H1 (cell line): Measurements from ENCODE around the gene MAP3K14. TPM values are rescaled to one million over a fixed set of nuclear protein-coding genes. Genes with fewer than 3 reads are reported as not detected.

ENCODE experiments used
- CTCF ChIA-PET: fragments of 300-600 bp; sonication (Branson Sonifier 250); formaldehyde crosslinking; loops from one replicate; lab custom pipeline; 2021; ENCODE audit not compliant: partially characterized antibody; lab: Charles Lee
- POLR2A ChIA-PET: fragments of 300-600 bp; sonication (Branson Sonifier 250); formaldehyde crosslinking; loops from one replicate; lab custom pipeline; 2021; ENCODE audit warnings: inconsistent platforms; ENCODE audit not compliant: partially characterized antibody; lab: Charles Lee
- DNase-seq, 2 experiments: peaks; one replicate each; pipeline versions ENCODE4 v3.0.0 to v3.0.0-alpha.2; 2010 to 2022; ENCODE audit warnings: low spot score in 2 of 2, low read depth in 1 of 2, mixed read lengths in 1 of 2
- FAIRE-seq: peaks from 2 replicates; lab custom pipeline; 2011; peaks lifted over from hg19 to GRCh38; lab: Jason Lieb, UNC
- H2AFZ ChIP-seq: 2 replicates; pipeline ENCODE4 v1.8.1; 2012; ENCODE audit warnings: low read length, inconsistent platforms
- H2AK5ac ChIP-seq: 2 replicates; pipeline ENCODE4 v1.6.1; 2013; ENCODE audit warnings: low read depth, low read length
- H2BK120ac ChIP-seq: replicated peaks from 2 replicates; pipeline ENCODE3; 2013; ENCODE audit warnings: low read depth, low read length, inconsistent platforms
- H2BK12ac ChIP-seq: 2 replicates; pipeline ENCODE4 v1.6.1; 2013; ENCODE audit warnings: low read depth, low read length
- H2BK15ac ChIP-seq: 2 replicates; pipeline ENCODE4 v1.6.1; 2013; ENCODE audit warnings: low read length
- H2BK20ac ChIP-seq: 2 replicates; pipeline ENCODE4 v1.6.1; 2013; ENCODE audit warnings: low read length
- H2BK5ac ChIP-seq: 2 replicates; pipeline ENCODE4 v1.6.1; 2013; ENCODE audit warnings: low read depth, low read length
- H3K14ac ChIP-seq: 2 replicates; pipeline ENCODE4 v1.6.1; 2013; ENCODE audit warnings: inconsistent platforms; ENCODE audit not compliant: insufficient read length
- H3K18ac ChIP-seq: 2 replicates; pipeline ENCODE4 v1.6.1; 2013; ENCODE audit warnings: low read length; ENCODE audit errors: extremely low read depth
- H3K23ac ChIP-seq: 2 replicates; pipeline ENCODE4 v1.6.1; 2013; ENCODE audit warnings: inconsistent platforms; ENCODE audit not compliant: insufficient read length
- H3K23me2 ChIP-seq: 2 replicates; pipeline ENCODE4 v1.6.1; 2013; ENCODE audit warnings: low read depth, low read length
- H3K27ac ChIP-seq: 2 replicates; pipeline ENCODE4 v1.6.1; 2011; ENCODE audit warnings: low read depth, low read length, inconsistent platforms
- H3K27me3 ChIP-seq, 4 experiments: replicated peaks in 1 of 4; 1 replicate in 1 of 4; 2 replicates in 3 of 4; pipeline versions ENCODE4 v1.6.1 to v1.8.1; 2011 to 2013; ENCODE audit warnings: low read length in 3 of 4, mild to moderate bottlenecking in 3 of 4, inconsistent platforms in 2 of 4, mixed read lengths in 2 of 4, moderate library complexity in 1 of 4; ENCODE audit not compliant: control insufficient read depth in 3 of 4, insufficient read depth in 3 of 4; ENCODE audit errors: extremely low read depth in 1 of 4
- H3K36me3 ChIP-seq, 4 experiments: 2 replicates each; pipeline versions ENCODE4 v1.6.1 to v1.8.1; 2011 to 2013; ENCODE audit warnings: mild to moderate bottlenecking in 4 of 4, low read length in 3 of 4, moderate library complexity in 2 of 4, control low read depth in 1 of 4, inconsistent platforms in 1 of 4; ENCODE audit not compliant: insufficient read depth in 4 of 4, control insufficient read depth in 2 of 4
- H3K4ac ChIP-seq: replicated peaks from 2 replicates; pipeline ENCODE3; 2013; ENCODE audit warnings: low read length, low read depth, mixed read lengths, inconsistent platforms; ENCODE audit not compliant: insufficient read length
- H3K4me1 ChIP-seq, 4 experiments: replicated peaks in 1 of 4; 1 replicate in 1 of 4; 2 replicates in 3 of 4; pipeline versions ENCODE4 v1.6.1 to v1.8.1; 2011 to 2013; ENCODE audit warnings: low read length in 3 of 4, inconsistent platforms in 2 of 4, mixed read lengths in 1 of 4; ENCODE audit not compliant: insufficient read depth in 4 of 4, control insufficient read depth in 3 of 4
- H3K4me2 ChIP-seq, 2 experiments: 2 replicates each; pipeline versions ENCODE4 v1.6.1 to v1.8.1; 2011 to 2013; ENCODE audit warnings: low read depth in 2 of 2, low read length in 2 of 2, control low read depth in 1 of 2, inconsistent platforms in 1 of 2, mild to moderate bottlenecking in 1 of 2; ENCODE audit not compliant: insufficient read depth in 1 of 2
- H3K4me3 ChIP-seq, 4 experiments: fragments of 200-600, 300-600 bp in 1 of 4; sonication (generic), shearing (Covaris generic), sonication (Bioruptor Twin) in 1 of 4; 2 replicates each; pipeline versions ENCODE4 v1.5.1 to v1.8.1; 2011 to 2016; ENCODE audit warnings: low read length in 4 of 4, low read depth in 3 of 4, control low read depth in 2 of 4, inconsistent platforms in 2 of 4, mild to moderate bottlenecking in 2 of 4, mixed read lengths in 1 of 4, moderate library complexity in 1 of 4; ENCODE audit not compliant: insufficient read depth in 2 of 4; ENCODE audit errors: extremely low read depth in 1 of 4
- H3K56ac ChIP-seq: replicated peaks from 2 replicates; pipeline ENCODE3; 2013; ENCODE audit warnings: low read depth, mild to moderate bottlenecking, mixed read lengths, low read length, inconsistent platforms; ENCODE audit not compliant: insufficient read length
- H3K79me1 ChIP-seq: 2 replicates; pipeline ENCODE4 v1.6.1; 2013; ENCODE audit warnings: low read depth, low read length, control low read depth
- H3K79me2 ChIP-seq, 2 experiments: 2 replicates each; pipeline versions ENCODE4 v1.6.1 to v1.8.1; 2012 to 2013; ENCODE audit warnings: low read length in 2 of 2, mild to moderate bottlenecking in 2 of 2, inconsistent platforms in 1 of 2; ENCODE audit not compliant: insufficient read depth in 2 of 2, control insufficient read depth in 1 of 2
- H3K9ac ChIP-seq, 4 experiments: replicated peaks in 1 of 4; 1 replicate in 1 of 4; 2 replicates in 3 of 4; pipeline versions ENCODE4 v1.6.1 to v1.8.1; 2011 to 2013; ENCODE audit warnings: low read depth in 3 of 4, low read length in 3 of 4, control low read depth in 2 of 4, mild to moderate bottlenecking in 2 of 4, moderate library complexity in 2 of 4, inconsistent platforms in 1 of 4; ENCODE audit errors: extremely low read depth in 1 of 4
- H3K9me3 ChIP-seq, 2 experiments: 2 replicates each; pipeline versions ENCODE4 v1.6.1 to v1.8.1; 2012 to 2013; ENCODE audit warnings: mild to moderate bottlenecking in 2 of 2, moderate library complexity in 2 of 2, control low read depth in 1 of 2, inconsistent platforms in 1 of 2, low read depth in 1 of 2, low read length in 1 of 2, mixed read lengths in 1 of 2; ENCODE audit not compliant: insufficient read depth in 2 of 2
- H4K20me1 ChIP-seq, 2 experiments: replicated peaks in 1 of 2; 2 replicates each; pipeline versions ENCODE3 to v1.8.1; 2011 to 2013; ENCODE audit warnings: inconsistent platforms in 2 of 2, low read length in 2 of 2, mild to moderate bottlenecking in 1 of 2; ENCODE audit not compliant: insufficient read depth in 2 of 2, control insufficient read depth in 1 of 2
- H4K5ac ChIP-seq: 2 replicates; pipeline ENCODE4 v1.6.1; 2013; ENCODE audit warnings: low read length, low read depth, mixed read lengths, inconsistent platforms; ENCODE audit not compliant: insufficient read length
- H4K8ac ChIP-seq: 2 replicates; pipeline ENCODE4 v1.8.0; 2013; ENCODE audit warnings: mild to moderate bottlenecking, moderate library complexity, low read length, inconsistent platforms; ENCODE audit not compliant: insufficient read depth; ENCODE audit errors: extremely low read depth
- H4K91ac ChIP-seq: replicated peaks from 2 replicates; pipeline ENCODE3; 2013; ENCODE audit warnings: low read length, mixed read lengths, inconsistent platforms; ENCODE audit not compliant: insufficient read length
- CTCF ChIP-seq, 3 experiments: IDR thresholded peaks; 1 replicate in 2 of 3; 2 replicates in 1 of 3; pipeline versions ENCODE4 v1.5.1 to v1.6.1; 2011; ENCODE audit warnings: low read length in 3 of 3, mild to moderate bottlenecking in 3 of 3, inconsistent platforms in 2 of 3, low read depth in 1 of 3, moderate library complexity in 1 of 3; ENCODE audit not compliant: insufficient read depth in 1 of 3; ENCODE audit errors: control extremely low read depth in 1 of 3
- KDM1A ChIP-seq: fragments of 200-600, 300-600 bp; sonication (generic); IDR thresholded peaks from 2 replicates; pipeline ENCODE4 v1.7.1; 2016; ENCODE audit warnings: mild to moderate bottlenecking, low read length, borderline replicate concordance
- MAFK ChIP-seq: IDR thresholded peaks from 2 replicates; pipeline ENCODE4 v1.6.1; 2012; ENCODE audit warnings: low read depth, mild to moderate bottlenecking, improper control_type of control experiment, low read length
- PHF8 ChIP-seq: fragments of 200-600 bp; sonication (generic); conservative IDR thresholded peaks from 2 replicates; pipeline ENCODE4 v1.7.1; 2012; ENCODE audit warnings: low read depth, mild to moderate bottlenecking, inconsistent platforms, low read length, moderate library complexity
- TAF1 ChIP-seq: IDR thresholded peaks from 2 replicates; pipeline ENCODE4 v1.6.1; 2011; ENCODE audit warnings: mild to moderate bottlenecking, low read depth, low read length
- YY1 ChIP-seq: IDR thresholded peaks from 2 replicates; pipeline ENCODE4 v1.6.1; 2011; ENCODE audit warnings: low read depth, mild to moderate bottlenecking, low read length
- ZNF274 ChIP-seq: IDR thresholded peaks from 2 replicates; pipeline ENCODE4 v1.7.0; 2012; ENCODE audit warnings: low read length, borderline replicate concordance; ENCODE audit errors: extremely low read depth
- WGBS, 2 experiments: shearing (Covaris generic) in 1 of 2; methylation state at CpG; one replicate each; pipeline versions ENCODE4 v1.1.6 to v1.1.7; 2013 to 2015; ENCODE audit warnings: low lambda C conversion rate in 2 of 2, mixed read lengths in 2 of 2, inconsistent platforms in 1 of 2, low coverage in 1 of 2, missing lambda C conversion rate in 1 of 2; ENCODE audit not compliant: insufficient replicate concordance in 2 of 2, insufficient coverage in 1 of 2, insufficient read length in 1 of 2; ENCODE audit errors: extremely low coverage in 1 of 2, missing lambda C conversion rate in 1 of 2; 5-methylcytosine and 5-hydroxymethylcytosine counted together
- polyA plus RNA-seq, 7 experiments: library from polyadenylated mRNA; depleted of rRNA in 3 of 7; stranded (reverse) in 5 of 7; unstranded in 2 of 7; fragments of >200 nt in 5 of 7; fragments of 200-250 nt in 2 of 7; gene quantifications; 1 replicate in 5 of 7; 2 replicates in 1 of 7; 4 replicates in 1 of 7; pipeline versions ENCODE4 v1.2.1 to v1.2.3, GENCODE V29; 2011 to 2013; ENCODE audit warnings: missing spikeins in 2 of 7, mixed read lengths in 2 of 7
- total RNA-seq: library from RNA; stranded (reverse); fragmentation: NEBNext Ultra II Directional; extraction: Animal tissue kit (Norgen Biotek cat#: 25700); gene quantifications from 2 replicates; pipeline ENCODE4 v1.2.1, GENCODE V29; 2021

Gene MAP3K14
- total and polyA plus RNA-seq, 2 of the 8 experiments (the other 6 are each of a cell fraction or from before 2014, with no cell fraction given) = 5.2 to 6.1 TPM

DNA sequence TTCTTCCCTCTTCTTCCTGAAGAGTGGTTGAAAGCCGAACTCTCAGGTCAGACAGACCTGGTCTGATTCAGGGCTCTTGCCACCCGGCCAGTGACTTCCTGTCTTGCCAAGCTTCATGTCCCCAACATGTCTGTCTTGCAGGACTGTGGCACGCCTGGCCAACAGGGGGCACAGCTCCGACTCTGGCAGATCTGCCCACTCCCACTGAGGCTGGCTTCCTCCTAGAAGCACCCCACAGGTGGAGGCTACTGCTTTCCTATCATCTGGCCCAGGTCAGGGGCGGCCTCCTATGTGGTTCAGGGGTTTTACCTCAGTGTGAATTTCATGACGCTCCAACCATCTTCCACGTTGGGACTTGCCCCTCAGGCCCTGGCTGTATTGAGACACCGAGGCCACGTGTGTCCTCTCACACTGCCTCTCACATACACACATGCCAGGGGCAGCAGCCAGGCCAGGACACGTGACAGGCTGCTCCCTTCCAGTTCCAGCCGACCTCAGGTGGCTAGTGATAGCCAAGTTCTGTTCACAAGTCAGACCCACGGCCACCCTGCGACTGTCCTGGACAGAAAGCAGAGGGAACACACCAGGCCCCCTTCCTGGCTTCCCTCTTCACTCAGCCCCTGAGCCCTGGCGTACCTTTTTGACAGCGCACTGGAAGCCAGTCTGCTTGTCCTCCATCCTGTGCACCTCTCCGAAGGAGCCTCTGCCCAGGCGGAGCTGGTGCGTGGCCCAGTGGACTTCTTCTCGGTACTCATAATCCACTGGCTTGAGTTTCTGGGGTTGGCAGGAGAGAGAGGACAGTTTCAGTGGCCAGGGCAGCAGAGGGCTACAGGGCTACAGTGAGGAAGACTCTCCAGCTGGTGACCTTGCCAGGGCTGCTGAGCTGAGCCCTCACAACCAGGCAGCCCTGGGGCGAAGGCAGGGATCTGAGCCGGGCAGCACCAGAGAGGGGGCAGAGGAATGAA, 32.4 kb downstream of the MAP3K14 start:
- Histone ChIP-seq H4K91ac (no peak overlapping the region), H4K20me1 (no peaks in the 10 kb centered on the region), H3K27ac (no peak overlapping the region), H3K79me1 (no peaks in the 10 kb centered on the region), H3K9me3 (no peaks in the 10 kb centered on the region), H3K36me3 (peaks cover 0 to 14% (median 9%) of the 10 kb centered on the region in 4 experiments; a peak in 3 of 8 replicates), H3K23me2 (no peaks in the 10 kb centered on the region), H3K27me3 (no peaks in the 10 kb centered on the region), H2BK15ac (no peak overlapping the region), H2AK5ac (no peak overlapping the region), H2BK12ac (peak overlapping the region; percentile 71; the same call in 1 of the 2 replicates), H3K14ac (no peak overlapping the region), H2BK5ac (peak overlapping the region; percentile 58), H4K5ac (no peak overlapping the region), H2BK120ac (no peak overlapping the region), H3K9ac (0 out of 7 replicates have a peak overlapping the region, but pooled peaks of 1 of the 4 experiments have one; percentile 7), H3K56ac (no peak overlapping the region), H3K4ac (no peak overlapping the region), H3K18ac (no peak overlapping the region), H2AFZ (no peak overlapping the region), H3K4me1 (no peaks in the 10 kb centered on the region), H2BK20ac (no peak overlapping the region), H3K79me2 (no peaks in the 10 kb centered on the region), H3K23ac (no peak overlapping the region), H3K4me3 (no peak overlapping the region), H4K8ac (peak overlapping the region; percentile 15; the same call in 1 of the 2 replicates), H3K4me2 (no peak overlapping the region)
- ChIA-PET POLR2A (interaction anchor here (0.5 to 1.7 kb wide), 4 partner anchors 28 to 136 kb away, joined by 3 to 4 read pairs (median 4); partner anchors contain the start of genes HEXIM1 and MAP3K14), CTCF (interaction anchor here (0.5 to 29.1 kb wide), 22 partner anchors 10 to 149 kb away, joined by 3 to 579 read pairs (median 4); partner anchors contain the start of genes ACBD4, HEXIM1 and MAP3K14)
- no peak for FAIRE-seq
- DNase-seq = peak in 1 of 2 experiments; percentile 67
- 91% methylated on average over 20 of the region's 21 CpGs; no CpG with 5 or more reads in 1 of the 2 experiments for WGBS, 2 experiments
- peak; percentile 34 to 81 (median 60); a peak in 3 of 4 replicates for TF ChIP-seq CTCF (IDR thresholded peaks at IDR 0.05; ENCODE audit: control extremely low read depth in 1 of 3, insufficient read depth in 1 of 3, low read depth in 1 of 3, low read length in 3 of 3)
- TF ChIP-seq KDM1A = no peak
- TF ChIP-seq TAF1 = no peak
- no peak for TF ChIP-seq YY1
- no peak for TF ChIP-seq ZNF274
- no peak for TF ChIP-seq PHF8
- no peak for TF ChIP-seq MAFK
